Hepatocyte (in vitro differentiated cells): Measurements from ENCODE around the gene PYM1.

ENCODE experiments used
- CTCF ChIP-seq: fragments of 200-600 bp; sonication (generic); IDR thresholded peaks from 2 replicates; pipeline ENCODE4 v1.5.1; 2016; ENCODE audit warnings: antibody characterized with exemption, mild to moderate bottlenecking; ENCODE audit not compliant: poor library complexity
- EZH2 ChIP-seq: fragments of 200-600 bp; sonication (generic); IDR thresholded peaks from 2 replicates; pipeline ENCODE4 v1.6.1; 2016; ENCODE audit warnings: antibody characterized with exemption, mild to moderate bottlenecking, borderline replicate concordance

- no peak for TF ChIP-seq CTCF
- TF ChIP-seq EZH2, result no peak
These were observed 51.8 kb downstream of the PYM1 start for GRCh38 chr12:55875704-55876467.
